WTC11 (cell line): ENCODE results near the gene ZFP62.

Experiments
- AFF4 ChIP-seq: sonication (generic); formaldehyde crosslinking; IDR thresholded peaks from 2 replicates; pipeline ENCODE4 v1.8.1; 2023; ENCODE audit warnings: mild to moderate bottlenecking, missing genetic modification reagents, borderline replicate concordance
- E2F1 ChIP-seq: sonication (generic); formaldehyde crosslinking; IDR thresholded peaks from 2 replicates; pipeline ENCODE4 v1.8.0; 2022; ENCODE audit warnings: mild to moderate bottlenecking, missing genetic modification reagents
- ELF4 ChIP-seq: sonication (generic); formaldehyde crosslinking; IDR thresholded peaks from 2 replicates; pipeline ENCODE4 v1.8.1; 2022; ENCODE audit warnings: low read depth, mild to moderate bottlenecking, moderate library complexity, missing genetic modification reagents
- ETV6 ChIP-seq: sonication (generic); formaldehyde crosslinking; IDR thresholded peaks from 2 replicates; pipeline ENCODE4 v1.8.1; 2022; ENCODE audit warnings: mild to moderate bottlenecking, missing genetic modification reagents
- JUN ChIP-seq: sonication (generic); formaldehyde crosslinking; IDR thresholded peaks from 2 replicates; pipeline ENCODE4 v1.8.0; 2023; ENCODE audit warnings: mild to moderate bottlenecking, missing genetic modification reagents
- NR3C1 ChIP-seq: sonication (generic); formaldehyde crosslinking; conservative IDR thresholded peaks from 2 replicates; pipeline ENCODE4 v1.8.1; 2023; ENCODE audit warnings: low read depth, mild to moderate bottlenecking, missing genetic modification reagents
- TCF7 ChIP-seq: sonication (generic); formaldehyde crosslinking; IDR thresholded peaks from 2 replicates; pipeline ENCODE4 v1.8.0; 2022; ENCODE audit warnings: mild to moderate bottlenecking, low read depth, missing genetic modification reagents, moderate library complexity
- TEAD4 ChIP-seq: sonication (generic); formaldehyde crosslinking; IDR thresholded peaks from 2 replicates; pipeline ENCODE4 v1.8.0; 2022; ENCODE audit warnings: mild to moderate bottlenecking, missing genetic modification reagents
- ZNF263 ChIP-seq: sonication (generic); formaldehyde crosslinking; IDR thresholded peaks from 2 replicates; pipeline ENCODE4 v1.8.1; 2022; ENCODE audit warnings: low read depth, mild to moderate bottlenecking, moderate library complexity, missing genetic modification reagents
- TF ChIP-seq, protein P1 (sequence below): fragments of 200-600 bp; IDR thresholded peaks from 2 replicates; pipeline ENCODE4 v1.8.0; 2022; ENCODE audit warnings: antibody characterized with exemption
- TF ChIP-seq, protein P2 (sequence below): sonication (generic); formaldehyde crosslinking; IDR thresholded peaks from 2 replicates; pipeline ENCODE4 v1.8.0; 2022; ENCODE audit warnings: mild to moderate bottlenecking, missing genetic modification reagents
- TF ChIP-seq, protein P3 (sequence below): sonication (generic); formaldehyde crosslinking; IDR thresholded peaks from 2 replicates; pipeline ENCODE4 v1.8.0; 2022; ENCODE audit warnings: mild to moderate bottlenecking, missing genetic modification reagents

- TF ChIP-seq, protein P1, sequence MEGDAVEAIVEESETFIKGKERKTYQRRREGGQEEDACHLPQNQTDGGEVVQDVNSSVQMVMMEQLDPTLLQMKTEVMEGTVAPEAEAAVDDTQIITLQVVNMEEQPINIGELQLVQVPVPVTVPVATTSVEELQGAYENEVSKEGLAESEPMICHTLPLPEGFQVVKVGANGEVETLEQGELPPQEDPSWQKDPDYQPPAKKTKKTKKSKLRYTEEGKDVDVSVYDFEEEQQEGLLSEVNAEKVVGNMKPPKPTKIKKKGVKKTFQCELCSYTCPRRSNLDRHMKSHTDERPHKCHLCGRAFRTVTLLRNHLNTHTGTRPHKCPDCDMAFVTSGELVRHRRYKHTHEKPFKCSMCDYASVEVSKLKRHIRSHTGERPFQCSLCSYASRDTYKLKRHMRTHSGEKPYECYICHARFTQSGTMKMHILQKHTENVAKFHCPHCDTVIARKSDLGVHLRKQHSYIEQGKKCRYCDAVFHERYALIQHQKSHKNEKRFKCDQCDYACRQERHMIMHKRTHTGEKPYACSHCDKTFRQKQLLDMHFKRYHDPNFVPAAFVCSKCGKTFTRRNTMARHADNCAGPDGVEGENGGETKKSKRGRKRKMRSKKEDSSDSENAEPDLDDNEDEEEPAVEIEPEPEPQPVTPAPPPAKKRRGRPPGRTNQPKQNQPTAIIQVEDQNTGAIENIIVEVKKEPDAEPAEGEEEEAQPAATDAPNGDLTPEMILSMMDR = no peak
- TF ChIP-seq, protein P2, sequence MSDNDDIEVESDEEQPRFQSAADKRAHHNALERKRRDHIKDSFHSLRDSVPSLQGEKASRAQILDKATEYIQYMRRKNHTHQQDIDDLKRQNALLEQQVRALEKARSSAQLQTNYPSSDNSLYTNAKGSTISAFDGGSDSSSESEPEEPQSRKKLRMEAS (CRISPR knock-in tag) = no peak; the same call in 1 of the 2 replicates
- TF ChIP-seq TCF7 (CRISPR knock-in tag) (no peak), ETV6 (CRISPR knock-in tag) (no peak), AFF4 (CRISPR knock-in tag) (no peak), E2F1 (CRISPR knock-in tag) (no peak), NR3C1 (CRISPR knock-in tag) (no peak), ZNF263 (CRISPR knock-in tag) (no peak), JUN (no peak), ELF4 (CRISPR knock-in tag) (no peak), TEAD4 (CRISPR knock-in tag) (no peak)
- TF ChIP-seq, protein P3, sequence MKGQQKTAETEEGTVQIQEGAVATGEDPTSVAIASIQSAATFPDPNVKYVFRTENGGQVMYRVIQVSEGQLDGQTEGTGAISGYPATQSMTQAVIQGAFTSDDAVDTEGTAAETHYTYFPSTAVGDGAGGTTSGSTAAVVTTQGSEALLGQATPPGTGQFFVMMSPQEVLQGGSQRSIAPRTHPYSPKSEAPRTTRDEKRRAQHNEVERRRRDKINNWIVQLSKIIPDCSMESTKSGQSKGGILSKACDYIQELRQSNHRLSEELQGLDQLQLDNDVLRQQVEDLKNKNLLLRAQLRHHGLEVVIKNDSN (CRISPR knock-in tag) = no peak
Measured at GRCh38 chr5:180860273-180860886, 696 bp downstream of the ZFP62 start.
